Activated CD4-positive, alpha-beta T cell treated with anti-CD3 and anti-CD28 coated beads for 48 hours (primary cell): ENCODE data around the gene BCL2L11.
A peak's percentile ranks its signal among the peaks of the same experiment; 100 is the strongest.

ENCODE experiments used
- DNase-seq: peaks from one replicate; pipeline ENCODE4 v3.0.0-alpha.2; 2020

The BCL2L11 gene

DNA sequence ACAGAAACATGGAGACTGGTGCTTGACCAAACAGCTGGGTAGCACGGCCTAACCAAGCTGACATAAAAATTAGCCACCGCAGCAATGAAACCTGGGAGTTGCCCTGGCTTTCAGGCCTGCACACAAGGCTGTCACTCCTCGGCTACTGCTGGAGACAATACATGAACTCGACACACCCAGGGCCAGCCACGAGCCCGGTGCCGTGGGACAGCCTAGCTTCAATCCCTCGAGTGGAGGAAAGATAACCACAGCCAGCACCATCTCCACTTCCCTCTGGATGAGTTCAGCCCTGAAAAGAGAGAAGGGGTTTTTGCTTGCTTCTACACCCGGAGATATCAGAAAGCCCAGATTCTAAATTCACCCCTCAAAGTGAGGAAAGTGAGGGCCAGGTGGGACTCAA is 78.0 kb downstream of the BCL2L11 start:
- DNase-seq: no peak

DNA sequence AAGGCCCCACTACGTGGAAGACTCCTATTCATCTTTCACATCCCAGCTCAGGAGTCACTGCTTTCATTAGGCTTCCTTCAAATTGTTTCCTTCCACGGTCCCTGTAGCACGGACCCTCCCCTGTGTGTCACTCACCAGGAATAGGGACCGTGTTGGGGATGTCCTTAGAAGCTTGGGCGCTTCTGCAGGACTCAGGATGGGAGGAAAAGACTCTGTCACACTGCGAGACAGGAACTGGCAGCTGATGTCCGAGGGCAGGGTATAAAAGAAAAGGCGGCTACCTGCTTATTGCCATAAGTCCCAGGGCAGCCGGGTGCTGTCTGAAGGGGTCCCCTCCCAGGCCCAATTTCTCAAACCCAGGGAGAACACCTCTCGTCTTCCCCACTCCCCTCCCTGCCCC is 79.1 kb downstream of the BCL2L11 start:
- no peak for DNase-seq

DNA sequence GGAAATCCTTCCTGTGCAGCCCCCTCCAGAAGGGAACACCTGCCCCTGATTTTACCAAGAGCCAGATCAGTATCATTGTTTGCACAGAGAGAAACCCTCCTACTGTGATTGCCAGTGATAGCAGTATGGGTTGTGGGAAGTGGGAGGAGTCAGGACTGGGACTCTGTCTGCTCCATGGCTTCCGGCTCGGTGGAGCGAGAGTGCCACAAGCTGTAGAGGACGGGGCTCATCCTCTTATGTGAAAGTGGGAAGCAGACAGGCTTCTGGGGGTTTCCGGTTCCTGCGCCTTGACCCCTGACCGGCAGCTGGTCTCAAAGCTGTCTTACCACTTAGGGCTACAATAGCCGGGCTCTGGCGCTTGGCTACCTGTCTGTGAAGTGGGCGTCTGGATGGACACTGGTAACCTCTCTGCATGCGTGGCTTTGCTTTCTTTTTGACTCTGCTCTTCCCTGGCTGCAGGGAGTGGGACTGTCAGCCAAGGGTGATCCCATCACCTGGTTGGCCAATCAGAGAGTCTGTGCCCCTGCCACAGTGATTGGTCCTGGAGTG is 79.7 kb downstream of the BCL2L11 start:
- no peak for DNase-seq

DNA sequence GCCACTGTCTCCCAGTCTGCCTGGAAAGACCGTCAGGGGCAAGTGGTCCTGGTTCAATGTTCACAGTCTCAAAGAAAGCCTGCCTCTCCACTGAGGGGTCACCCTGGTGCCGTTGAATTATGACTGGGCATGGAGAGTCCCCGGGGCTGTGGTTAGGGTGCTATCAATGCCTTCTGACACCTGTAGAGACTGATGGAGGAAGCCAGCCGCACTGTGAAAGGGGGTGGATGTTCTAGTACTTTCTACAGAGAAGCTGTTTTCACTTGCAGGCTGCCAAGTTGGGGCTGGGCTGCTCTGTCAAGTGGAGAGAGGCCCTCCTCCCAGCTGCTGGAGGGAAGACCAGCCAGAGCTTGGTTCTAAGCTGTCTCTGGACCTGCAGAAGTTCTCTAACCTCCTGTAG is 80.5 kb downstream of the BCL2L11 start:
- no peak for DNase-seq

DNA sequence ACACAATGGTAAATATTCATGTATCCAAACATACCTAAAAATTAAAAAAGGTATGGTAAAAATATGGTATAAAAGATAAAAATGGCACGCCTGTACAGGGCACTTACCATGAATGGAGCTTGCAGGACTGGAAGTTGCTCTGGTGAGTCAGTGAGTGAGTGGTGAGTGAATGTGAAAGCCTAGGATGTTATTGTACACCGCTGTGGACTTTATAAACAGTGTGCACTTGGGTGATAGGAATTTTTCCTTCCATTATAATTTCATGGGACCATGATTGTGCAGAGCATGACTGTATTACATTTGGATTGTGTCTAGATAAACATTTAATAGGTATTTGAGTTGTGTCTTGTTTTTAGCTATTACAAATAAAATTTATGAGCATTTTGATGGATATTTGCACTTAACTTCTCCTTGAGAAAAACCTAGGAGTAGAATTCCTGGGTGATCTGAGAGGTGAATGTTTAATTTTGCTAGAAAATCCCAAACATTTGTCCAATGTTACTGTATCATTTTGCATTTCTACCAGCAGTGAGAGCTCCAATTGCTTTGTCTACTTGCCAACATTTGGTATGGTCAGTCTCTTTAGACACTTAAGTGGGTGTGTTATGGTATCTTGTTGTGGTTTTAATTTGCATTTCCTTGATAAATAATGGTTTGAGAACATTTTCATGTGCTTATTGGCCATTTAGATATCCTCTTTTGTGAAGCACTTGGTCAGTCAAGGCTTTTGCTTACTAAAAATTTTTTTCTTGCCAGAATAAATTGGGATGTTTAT is 81.7 kb downstream of the BCL2L11 start:
- DNase-seq: no peak

DNA sequence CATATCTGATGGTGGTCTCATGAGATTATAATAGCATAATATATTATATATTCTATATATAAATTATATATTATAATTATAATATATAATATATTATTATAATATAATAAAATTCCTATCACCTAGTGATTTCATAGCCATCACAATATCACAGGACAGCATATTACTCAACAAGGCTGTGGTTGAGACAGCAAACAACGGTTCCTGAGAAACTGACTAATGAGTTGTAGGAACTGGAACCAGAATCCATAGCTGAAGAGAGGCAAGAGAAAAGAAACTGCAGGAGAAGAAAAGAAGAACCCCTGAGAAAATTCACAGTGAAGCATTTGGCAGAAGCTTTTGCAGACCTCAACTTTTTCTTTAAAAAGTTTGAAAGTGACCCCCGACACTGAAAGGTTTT is 84.0 kb downstream of the BCL2L11 start:
- DNase-seq: no peak

DNA sequence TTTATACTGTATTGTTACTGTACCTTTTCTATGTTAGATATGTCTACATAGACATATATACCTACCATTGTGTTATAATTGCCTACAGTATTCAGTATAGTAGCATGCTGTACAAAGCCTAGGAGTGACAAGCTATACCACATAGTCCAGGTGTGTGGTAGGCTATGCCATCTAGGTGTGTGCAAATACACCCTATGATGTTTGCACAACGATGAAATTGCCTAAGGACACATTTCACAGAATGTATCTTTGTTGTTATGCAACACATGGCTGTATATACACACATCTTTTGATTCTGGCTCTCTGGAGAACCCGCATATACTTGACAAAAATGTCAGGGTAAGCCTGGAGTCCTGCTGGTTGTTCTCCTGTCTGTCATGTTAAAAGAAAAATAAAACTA is 85.1 kb downstream of the BCL2L11 start:
- no peak for DNase-seq

DNA sequence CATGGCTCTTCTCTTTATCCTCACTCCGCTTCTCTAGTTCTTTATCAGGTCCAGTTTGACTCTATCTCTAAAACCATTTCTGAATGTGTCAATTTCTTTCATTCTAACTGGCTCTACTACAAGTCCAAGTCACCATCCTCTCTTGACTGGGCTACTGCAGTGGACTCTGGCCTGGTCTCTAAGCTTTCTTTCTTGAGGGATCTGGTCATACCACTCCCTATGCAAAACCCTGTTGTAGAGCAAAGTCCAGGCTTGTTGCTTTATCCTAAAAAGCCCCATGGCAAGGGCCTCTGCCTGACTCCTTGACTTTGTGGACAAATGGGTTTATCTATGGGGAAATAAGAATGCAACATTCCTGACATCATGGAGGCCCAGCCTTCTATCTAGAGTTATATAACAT is 87.1 kb downstream of the BCL2L11 start:
- DNase-seq: no peak

DNA sequence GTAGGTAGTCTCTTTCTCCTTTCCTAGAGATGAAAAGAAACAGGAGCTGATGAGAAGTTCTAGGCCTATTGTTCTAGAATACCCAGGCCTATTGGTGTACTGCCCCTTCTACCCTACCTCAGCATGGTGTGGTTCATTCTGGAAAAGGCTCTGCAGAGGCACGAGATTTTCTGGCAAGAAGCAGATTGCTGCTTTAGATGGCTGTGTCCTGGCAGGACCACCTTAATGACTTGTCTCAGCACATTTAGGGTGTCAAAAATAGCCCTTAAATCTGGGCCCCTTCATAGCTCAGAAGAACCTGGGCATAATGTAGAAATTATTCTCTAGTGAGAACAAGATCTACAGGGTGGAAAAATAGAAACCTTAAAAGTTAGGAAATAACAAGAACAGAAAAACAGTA is 87.9 kb downstream of the BCL2L11 start:
- DNase-seq: no peak

DNA sequence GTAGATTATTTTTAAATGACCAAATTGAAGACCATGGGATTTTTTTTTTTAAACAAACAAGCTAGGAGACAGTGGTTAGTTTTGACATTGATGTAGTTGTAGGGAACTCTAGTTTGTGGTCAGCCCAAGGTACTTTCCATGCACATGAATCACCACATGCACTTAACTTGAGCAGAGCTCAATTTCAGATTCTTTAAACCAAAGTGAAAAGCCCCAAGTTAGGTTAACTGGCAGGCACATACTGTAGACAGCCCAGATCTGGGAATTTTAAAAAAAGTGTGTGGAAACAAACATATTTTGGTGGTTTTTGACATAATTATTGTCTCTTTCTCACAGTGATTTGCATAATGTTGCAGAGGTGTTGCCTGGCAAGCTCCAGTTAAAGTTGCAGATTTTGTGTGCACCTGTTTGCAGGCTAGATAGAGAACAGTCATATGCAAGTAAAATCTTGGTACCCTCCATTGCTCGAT is 88.4 kb downstream of the BCL2L11 start:
- DNase-seq: peak; percentile 31

DNA sequence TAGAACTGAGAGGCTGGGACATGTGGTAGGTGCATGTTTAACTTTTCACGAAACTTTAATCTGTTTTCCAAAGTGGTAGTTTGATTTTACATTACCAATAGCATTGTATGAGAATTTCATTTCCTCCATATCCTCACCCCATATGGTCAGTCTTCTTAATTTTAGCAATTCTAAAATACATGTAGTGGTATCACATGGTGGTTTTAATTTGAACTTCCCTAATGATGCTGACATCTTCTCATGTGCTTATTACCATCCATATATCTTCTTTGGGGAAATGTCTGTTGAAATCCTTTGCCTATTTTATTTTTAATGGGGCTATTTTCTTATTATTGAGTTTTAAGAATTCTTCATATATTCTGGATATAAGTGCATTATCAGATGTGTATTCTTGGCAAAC is 89.3 kb downstream of the BCL2L11 start:
- DNase-seq: no peak

DNA sequence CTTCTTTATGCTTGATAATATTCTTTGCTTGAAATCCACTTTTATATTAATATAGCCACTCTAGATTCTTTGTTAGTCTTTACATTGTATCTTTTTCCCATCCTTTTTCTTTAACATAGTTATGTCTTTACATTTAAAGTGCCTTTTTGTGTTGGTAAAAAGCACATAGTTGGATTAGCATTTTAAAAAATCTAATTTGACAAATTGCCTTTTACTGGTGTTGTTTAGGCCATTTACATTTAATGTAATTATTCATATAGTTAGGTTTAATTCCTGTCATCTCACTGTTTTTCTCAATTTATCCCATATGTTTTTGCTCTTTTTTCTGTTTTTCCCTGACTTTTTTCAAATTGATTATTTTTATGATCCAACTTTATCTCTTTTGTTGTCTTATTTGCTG is 93.2 kb downstream of the BCL2L11 start:
- no peak for DNase-seq

DNA sequence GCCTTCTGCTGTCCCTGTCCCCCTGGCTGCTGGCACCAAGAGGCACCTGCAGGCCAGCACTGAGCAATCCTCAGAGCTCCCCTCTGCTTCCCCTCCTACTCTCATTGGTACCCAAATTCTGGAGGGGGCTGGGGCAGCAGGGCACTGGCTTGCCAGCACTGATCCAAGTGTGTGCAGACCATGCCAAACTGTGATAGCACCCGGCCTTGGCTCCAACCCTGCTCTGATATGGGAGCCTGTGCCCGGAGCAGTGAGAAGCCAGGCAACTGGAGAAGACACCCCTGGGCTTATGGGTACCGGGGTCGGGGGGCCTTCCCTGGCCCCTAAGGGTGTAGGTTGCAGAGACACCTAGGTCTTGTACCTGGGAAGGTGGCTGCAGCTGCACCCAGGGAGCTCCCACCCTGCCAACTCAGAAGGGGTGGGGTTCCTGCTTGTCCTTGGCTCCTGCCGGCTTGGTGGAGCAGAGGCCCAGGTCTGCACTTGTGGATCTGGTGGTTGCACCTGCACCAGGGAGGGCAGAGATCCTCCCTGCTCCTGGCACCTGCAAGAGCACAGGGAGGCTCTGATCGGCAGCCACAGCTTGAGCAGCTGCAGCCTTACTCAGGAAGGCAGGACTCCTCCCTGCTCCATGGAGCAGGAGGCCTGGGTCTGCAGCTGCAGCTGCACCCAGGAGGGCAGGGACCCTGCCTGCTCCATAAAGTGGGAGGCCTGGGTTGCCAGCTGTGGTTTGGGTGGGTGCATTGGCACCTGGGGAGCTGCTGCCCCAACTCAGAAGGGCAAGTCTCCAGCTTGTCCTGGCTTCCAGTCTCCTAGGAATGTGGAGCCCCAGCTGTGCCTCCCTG is 96.3 kb downstream of the BCL2L11 start:
- DNase-seq: no peak
